ENCODE results near the gene KCNK2.
"Not testable (repeated sequence)": the region's sequence is repeated elsewhere in the genome, so short reads cannot be mapped to it uniquely, and the experiment has no call there.

KCNK2 gene

GRCh38 chr1:215160351-215160750 is 77.8 kb downstream of the KCNK2 start:
- no peak for DNase-seq (ENCODE audit: low read depth)
- H3K4me3 ChIP-seq (ENCODE audit: low read length): no peak overlapping the region
- TF ChIP-seq, protein P1, sequence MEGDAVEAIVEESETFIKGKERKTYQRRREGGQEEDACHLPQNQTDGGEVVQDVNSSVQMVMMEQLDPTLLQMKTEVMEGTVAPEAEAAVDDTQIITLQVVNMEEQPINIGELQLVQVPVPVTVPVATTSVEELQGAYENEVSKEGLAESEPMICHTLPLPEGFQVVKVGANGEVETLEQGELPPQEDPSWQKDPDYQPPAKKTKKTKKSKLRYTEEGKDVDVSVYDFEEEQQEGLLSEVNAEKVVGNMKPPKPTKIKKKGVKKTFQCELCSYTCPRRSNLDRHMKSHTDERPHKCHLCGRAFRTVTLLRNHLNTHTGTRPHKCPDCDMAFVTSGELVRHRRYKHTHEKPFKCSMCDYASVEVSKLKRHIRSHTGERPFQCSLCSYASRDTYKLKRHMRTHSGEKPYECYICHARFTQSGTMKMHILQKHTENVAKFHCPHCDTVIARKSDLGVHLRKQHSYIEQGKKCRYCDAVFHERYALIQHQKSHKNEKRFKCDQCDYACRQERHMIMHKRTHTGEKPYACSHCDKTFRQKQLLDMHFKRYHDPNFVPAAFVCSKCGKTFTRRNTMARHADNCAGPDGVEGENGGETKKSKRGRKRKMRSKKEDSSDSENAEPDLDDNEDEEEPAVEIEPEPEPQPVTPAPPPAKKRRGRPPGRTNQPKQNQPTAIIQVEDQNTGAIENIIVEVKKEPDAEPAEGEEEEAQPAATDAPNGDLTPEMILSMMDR (IDR thresholded peaks at IDR 0.05; ENCODE audit: insufficient read depth, low read depth, low read length, missing control alignments): no peak

- DNase-seq (ENCODE audit: low read depth): not testable (repeated sequence)
Observed at GRCh38 chr1:215163144-215163543, 80.6 kb downstream of the KCNK2 start.

GRCh38 chr1:215166886-215167285 is 84.3 kb downstream of the KCNK2 start:
- no peak overlapping the region for H3K4me3 ChIP-seq (ENCODE audit: low read length)
- peak; percentile 19 for DNase-seq (ENCODE audit: low read depth)
- TF ChIP-seq, protein P1 (IDR thresholded peaks at IDR 0.05; ENCODE audit: insufficient read depth, low read depth, low read length, missing control alignments): no peak

More at GRCh38 chr1:215163144-215163543, 80.6 kb downstream of the KCNK2 start:
- H3K4me3 ChIP-seq (ENCODE audit: low read length): not testable (repeated sequence)

GRCh38 chr1:215181518-215181917 is 99.0 kb downstream of the KCNK2 start:
- TF ChIP-seq, protein P1 (IDR thresholded peaks at IDR 0.05; ENCODE audit: insufficient read depth, low read depth, low read length, missing control alignments): peak; percentile 40
- no peak overlapping the region for H3K4me3 ChIP-seq (ENCODE audit: low read length)
- DNase-seq (ENCODE audit: low read depth): peak; percentile 25

GRCh38 chr1:215185067-215185620 is 102.6 kb downstream of the KCNK2 start:
- TF ChIP-seq, protein P1 (IDR thresholded peaks at IDR 0.05; ENCODE audit: insufficient read depth, low read depth, low read length, missing control alignments): no peak
- H3K4me3 ChIP-seq (ENCODE audit: low read length): no peak overlapping the region
- DNase-seq (ENCODE audit: low read depth): no peak

GRCh38 chr1:215188302-215188950 is 105.9 kb downstream of the KCNK2 start:
- TF ChIP-seq, protein P1 (IDR thresholded peaks at IDR 0.05; ENCODE audit: insufficient read depth, low read depth, low read length, missing control alignments): no peak
- no peak overlapping the region for H3K4me3 ChIP-seq (ENCODE audit: low read length)
- DNase-seq (ENCODE audit: low read depth): peak; percentile 2

GRCh38 chr1:215192306-215192705 is 109.8 kb downstream of the KCNK2 start:
- no peak for DNase-seq (ENCODE audit: low read depth)
- TF ChIP-seq, protein P1 (IDR thresholded peaks at IDR 0.05; ENCODE audit: insufficient read depth, low read depth, low read length, missing control alignments): no peak
- no peak overlapping the region for H3K4me3 ChIP-seq (ENCODE audit: low read length)
